Natural killer cell treated with Interleukin-12 subunit alpha and Interleukin-12 subunit beta and Interleukin-15 and Interleukin-18, amount 100 ng/mL, for 72 hours (primary cell): Measurements from ENCODE around the gene FZD10. TPM values are rescaled to one million over a fixed set of nuclear protein-coding genes. Genes with fewer than 3 reads are reported as not detected.

Experiments
- ATAC-seq, 2 donors: fragments of 150-1000 bp; cut with Tn5 transposase in 1 of 2; sonication (Bioruptor Pico), chemical (Tn5 transposase) in 1 of 2; 2 replicates each; pipeline ENCODE4 v1.10.0; 2021
- DNase-seq: peaks from one replicate; pipeline ENCODE4 v3.0.0; 2022; ENCODE audit warnings: low spot score
- H3K27ac Mint-ChIP-seq, 2 donors: 1 replicate in 1 of 2; 2 replicates in 1 of 2; pipeline ENCODE4 v1.8.0; 2022; ENCODE audit warnings: mixed read lengths in 2 of 2, mild to moderate bottlenecking in 1 of 2, moderate library complexity in 1 of 2
- H3K27me3 Mint-ChIP-seq, 2 donors: 1 replicate in 1 of 2; 2 replicates in 1 of 2; pipeline ENCODE4 v1.8.0; 2022; ENCODE audit warnings: mixed read lengths in 2 of 2
- H3K36me3 Mint-ChIP-seq: one replicate; pipeline ENCODE4 v1.8.0; 2022; ENCODE audit warnings: mixed read lengths
- H3K4me1 Mint-ChIP-seq, 2 donors: 1 replicate in 1 of 2; 2 replicates in 1 of 2; pipeline ENCODE4 v1.8.0; 2022; ENCODE audit warnings: low read depth in 2 of 2, mixed read lengths in 2 of 2, mild to moderate bottlenecking in 1 of 2
- H3K4me3 Mint-ChIP-seq: one replicate; pipeline ENCODE4 v1.8.0; 2022; ENCODE audit warnings: mixed read lengths
- H3K9me3 Mint-ChIP-seq: 2 replicates; pipeline ENCODE4 v1.8.0; 2022; ENCODE audit warnings: mixed read lengths
- total RNA-seq, 2 donors: library from RNA; stranded (reverse); gene quantifications; one replicate each; pipeline ENCODE4 v1.2.3, GENCODE V29; 2022

The FZD10 gene
- total RNA-seq, 2 donors from 2014 or later: not detected

GRCh38 chr12:130204541-130204953, 42.3 kb downstream of the FZD10 start:
- DNase-seq: no peak
- Mint-ChIP-seq H3K27ac (no peak overlapping the region), H3K9me3 (peaks cover 3% of the 10 kb centered on the region), H3K27me3 (peaks cover 5 to 6% of the 10 kb centered on the region in 2 donors), H3K4me1 (no peaks in the 10 kb centered on the region), H3K36me3 (no peaks in the 10 kb centered on the region), H3K4me3 (no peak overlapping the region)
- ATAC-seq: no peak

- H3K9me3 Mint-ChIP-seq: peaks cover 3% of the 10 kb centered on the region
- no peaks in the 10 kb centered on the region for H3K4me1 Mint-ChIP-seq
- H3K27ac Mint-ChIP-seq: no peak overlapping the region
- peaks cover 2 to 6% of the 10 kb centered on the region in 2 donors for H3K27me3 Mint-ChIP-seq
- no peak overlapping the region for H3K4me3 Mint-ChIP-seq
- no peak for ATAC-seq
- H3K36me3 Mint-ChIP-seq: no peaks in the 10 kb centered on the region
- DNase-seq: no peak
These were observed 43.2 kb downstream of the FZD10 start for GRCh38 chr12:130205495-130205894.

GRCh38 chr12:130212384-130212989, 50.2 kb downstream of the FZD10 start:
- DNase-seq (no peak), ATAC-seq (no peak)
- no peaks in the 10 kb centered on the region for H3K36me3 Mint-ChIP-seq
- peaks cover 0 to 3% of the 10 kb centered on the region in 2 donors for H3K4me1 Mint-ChIP-seq
- no peak overlapping the region for H3K27ac Mint-ChIP-seq
- H3K27me3 Mint-ChIP-seq: peaks cover 6 to 19% of the 10 kb centered on the region in 2 donors
- H3K4me3 Mint-ChIP-seq: no peak overlapping the region
- H3K9me3 Mint-ChIP-seq: peaks cover 6% of the 10 kb centered on the region

- Mint-ChIP-seq H3K36me3 (no peaks in the 10 kb centered on the region), H3K4me1 (peaks cover 0 to 3% of the 10 kb centered on the region in 2 donors), H3K4me3 (no peak overlapping the region), H3K27ac (no peak overlapping the region), H3K27me3 (peaks cover 6 to 19% of the 10 kb centered on the region in 2 donors), H3K9me3 (peaks cover 6% of the 10 kb centered on the region)
- no peak for ATAC-seq
- no peak for DNase-seq
These were observed 51.0 kb downstream of the FZD10 start for GRCh38 chr12:130213249-130213648.

GRCh38 chr12:130214686-130215395, 52.6 kb downstream of the FZD10 start:
- H3K9me3 Mint-ChIP-seq: peaks cover 6% of the 10 kb centered on the region
- no peak overlapping the region for H3K27ac Mint-ChIP-seq
- DNase-seq (no peak), ATAC-seq (no peak)
- H3K4me1 Mint-ChIP-seq: peaks cover 0 to 3% of the 10 kb centered on the region in 2 donors
- H3K4me3 Mint-ChIP-seq: no peak overlapping the region
- H3K36me3 Mint-ChIP-seq: no peaks in the 10 kb centered on the region
- peaks cover 6 to 19% of the 10 kb centered on the region in 2 donors for H3K27me3 Mint-ChIP-seq

Other genes starting within 250 kb of the FZD10 start
- not detected for gene PIWIL1, start 175.4 kb downstream of the FZD10 start, total RNA-seq